HEK293 (cell line): ENCODE data around the gene S100A11.

Experiments used
- FEZF1 ChIP-seq: fragments of 450-650 bp; formaldehyde crosslinking; IDR thresholded peaks from 2 replicates; pipeline ENCODE4 v1.5.1; 2016; ENCODE audit warnings: missing biosample characterization, missing genetic modification characterization
- IKZF3 ChIP-seq: fragments of 450-650 bp; IDR thresholded peaks from 2 replicates; pipeline ENCODE4 v1.5.0; 2018; ENCODE audit warnings: missing biosample characterization, mild to moderate bottlenecking, missing genetic modification characterization, moderate library complexity
- KLF16 ChIP-seq: fragments of 450-650 bp; formaldehyde crosslinking; IDR thresholded peaks from 2 replicates; pipeline ENCODE4 v1.5.1; 2017; ENCODE audit warnings: missing biosample characterization, missing genetic modification characterization
- KLF8 ChIP-seq: fragments of 450-650 bp; formaldehyde crosslinking; IDR thresholded peaks from 2 replicates; pipeline ENCODE4 v1.5.1; 2016; ENCODE audit warnings: missing biosample characterization, missing genetic modification characterization
- OSR2 ChIP-seq: fragments of 450-650 bp; formaldehyde crosslinking; IDR thresholded peaks from 2 replicates; pipeline ENCODE4 v1.5.1; 2016; ENCODE audit warnings: missing biosample characterization, missing genetic modification characterization
- RBAK ChIP-seq: fragments of 450-650 bp; formaldehyde crosslinking; IDR thresholded peaks from 2 replicates; pipeline ENCODE4 v1.5.1; 2016; ENCODE audit warnings: missing biosample characterization, missing genetic modification characterization
- TSHZ1 ChIP-seq: fragments of 450-650 bp; formaldehyde crosslinking; IDR thresholded peaks from 2 replicates; pipeline ENCODE4 v1.5.1; 2016; ENCODE audit warnings: missing biosample characterization, missing genetic modification characterization, borderline replicate concordance
- YY2 ChIP-seq: fragments of 450-650 bp; formaldehyde crosslinking; IDR thresholded peaks from 2 replicates; pipeline ENCODE4 v1.5.1; 2016; ENCODE audit warnings: missing biosample characterization, missing genetic modification characterization
- ZBTB26 ChIP-seq: fragments of 450-650 bp; formaldehyde crosslinking; optimal IDR thresholded peaks from 2 replicates; pipeline ENCODE3; 2016; ENCODE audit warnings: missing biosample characterization, mild to moderate bottlenecking, missing genetic modification characterization
- ZNF10 ChIP-seq: fragments of 450-650 bp; formaldehyde crosslinking; IDR thresholded peaks from 2 replicates; pipeline ENCODE4 v1.5.1; 2017; ENCODE audit warnings: missing biosample characterization, missing genetic modification characterization
- ZNF121 ChIP-seq: fragments of 450-650 bp; formaldehyde crosslinking; IDR thresholded peaks from 2 replicates; pipeline ENCODE4 v1.5.1; 2016; ENCODE audit warnings: missing biosample characterization, missing genetic modification characterization
- ZNF148 ChIP-seq: fragments of 450-650 bp; formaldehyde crosslinking; IDR thresholded peaks from 2 replicates; pipeline ENCODE4 v1.5.0; 2017; ENCODE audit warnings: missing biosample characterization, missing genetic modification characterization, borderline replicate concordance
- ZNF155 ChIP-seq: fragments of 450-650 bp; formaldehyde crosslinking; IDR thresholded peaks from 2 replicates; pipeline ENCODE4 v1.5.1; 2016; ENCODE audit warnings: missing biosample characterization, missing genetic modification characterization
- ZNF157 ChIP-seq: fragments of 450-650 bp; formaldehyde crosslinking; IDR thresholded peaks from 2 replicates; pipeline ENCODE4 v1.5.1; 2016; ENCODE audit warnings: missing biosample characterization, missing genetic modification characterization
- ZNF2 ChIP-seq: fragments of 450-650 bp; formaldehyde crosslinking; IDR thresholded peaks from 2 replicates; pipeline ENCODE4 v1.5.1; 2016; ENCODE audit warnings: missing biosample characterization, missing genetic modification characterization
- ZNF214 ChIP-seq: fragments of 450-650 bp; formaldehyde crosslinking; IDR thresholded peaks from 2 replicates; pipeline ENCODE4 v1.5.1; 2017; ENCODE audit warnings: missing biosample characterization, mild to moderate bottlenecking, missing genetic modification characterization, borderline replicate concordance
- ZNF335 ChIP-seq: fragments of 450-650 bp; formaldehyde crosslinking; conservative IDR thresholded peaks from 2 replicates; pipeline ENCODE4 v1.5.1; 2016; ENCODE audit warnings: missing biosample characterization, missing genetic modification characterization
- ZNF350 ChIP-seq: fragments of 450-650 bp; formaldehyde crosslinking; IDR thresholded peaks from 2 replicates; pipeline ENCODE4 v1.5.0; 2017; ENCODE audit warnings: missing biosample characterization, mild to moderate bottlenecking, missing genetic modification characterization
- ZNF391 ChIP-seq: fragments of 450-650 bp; formaldehyde crosslinking; IDR thresholded peaks from 2 replicates; pipeline ENCODE4 v1.5.1; 2016; ENCODE audit warnings: low read depth, missing biosample characterization, missing genetic modification characterization, borderline replicate concordance
- ZNF426 ChIP-seq: fragments of 450-650 bp; formaldehyde crosslinking; IDR thresholded peaks from 2 replicates; pipeline ENCODE4 v1.5.1; 2017; ENCODE audit warnings: missing biosample characterization, missing genetic modification characterization, mild to moderate bottlenecking, inconsistent platforms, moderate library complexity
- ZNF529 ChIP-seq: fragments of 450-650 bp; formaldehyde crosslinking; IDR thresholded peaks from 2 replicates; pipeline ENCODE4 v1.5.1; 2017; ENCODE audit warnings: missing genetic modification characterization, missing biosample characterization; ENCODE audit not compliant: insufficient replicate concordance
- ZNF530 ChIP-seq: fragments of 450-650 bp; formaldehyde crosslinking; IDR thresholded peaks from 2 replicates; pipeline ENCODE4 v1.5.1; 2016; ENCODE audit warnings: low read depth, missing biosample characterization, missing genetic modification characterization
- ZNF549 ChIP-seq: fragments of 450-650 bp; IDR thresholded peaks from 2 replicates; pipeline ENCODE4 v1.5.1; 2018; ENCODE audit warnings: missing biosample characterization, missing genetic modification characterization, mild to moderate bottlenecking, inconsistent platforms, moderate library complexity
- ZNF555 ChIP-seq: fragments of 450-650 bp; formaldehyde crosslinking; conservative IDR thresholded peaks from 2 replicates; pipeline ENCODE4 v1.5.1; 2017; ENCODE audit warnings: missing biosample characterization, mild to moderate bottlenecking, missing genetic modification characterization, inconsistent platforms
- ZNF558 ChIP-seq: fragments of 450-650 bp; formaldehyde crosslinking; IDR thresholded peaks from 2 replicates; pipeline ENCODE4 v1.5.1; 2016; ENCODE audit warnings: missing biosample characterization, missing genetic modification characterization
- ZNF596 ChIP-seq: fragments of 450-650 bp; IDR thresholded peaks from 2 replicates; pipeline ENCODE4 v1.5.0; 2018; ENCODE audit warnings: missing biosample characterization, mild to moderate bottlenecking, missing genetic modification characterization, moderate library complexity
- ZNF626 ChIP-seq: fragments of 450-650 bp; sonication (Bioruptor Pico); formaldehyde crosslinking; IDR thresholded peaks from 2 replicates; pipeline ENCODE4 v1.5.1; 2018; ENCODE audit warnings: missing biosample characterization, missing genetic modification characterization, inconsistent platforms
- ZNF639 ChIP-seq: fragments of 450-650 bp; formaldehyde crosslinking; IDR thresholded peaks from 2 replicates; pipeline ENCODE4 v1.5.1; 2016; ENCODE audit warnings: missing biosample characterization, missing genetic modification characterization
- ZNF707 ChIP-seq: fragments of 450-650 bp; formaldehyde crosslinking; IDR thresholded peaks from 2 replicates; pipeline ENCODE4 v1.5.1; 2016; ENCODE audit warnings: missing biosample characterization, missing genetic modification characterization
- ZNF768 ChIP-seq: fragments of 450-650 bp; formaldehyde crosslinking; IDR thresholded peaks from 2 replicates; pipeline ENCODE4 v1.5.1; 2018; ENCODE audit warnings: missing biosample characterization, mild to moderate bottlenecking, missing genetic modification characterization
- ZSCAN18 ChIP-seq: fragments of 450-650 bp; formaldehyde crosslinking; IDR thresholded peaks from 2 replicates; pipeline ENCODE4 v1.5.1; 2016; ENCODE audit warnings: missing biosample characterization, missing genetic modification characterization

Gene S100A11

GRCh38 chr1:151992303-151993083 is 44.3 kb downstream of the S100A11 start (continued):
- TF ChIP-seq ZNF549 (tag by site-specific recombination), result no peak
- no peak for TF ChIP-seq ZNF626
- no peak for TF ChIP-seq RBAK (tag by site-specific recombination)
- peak; percentile 76; the same call in 1 of the 2 replicates for TF ChIP-seq IKZF3 (tag by site-specific recombination)
- no peak for TF ChIP-seq ZNF707
- TF ChIP-seq ZNF558 (tag by site-specific recombination), result no peak
- no peak for TF ChIP-seq YY2
- TF ChIP-seq FEZF1 (tag by site-specific recombination), result no peak
- TF ChIP-seq ZNF530 (tag by site-specific recombination), result no peak
- no peak for TF ChIP-seq ZNF426 (tag by site-specific recombination)
- TF ChIP-seq KLF16, result no peak
- no peak for TF ChIP-seq ZNF529
- TF ChIP-seq ZNF639 (tag by site-specific recombination), result no peak
- no peak for TF ChIP-seq ZNF121 (tag by site-specific recombination)
- no peak for TF ChIP-seq ZBTB26 (tag by site-specific recombination)
- TF ChIP-seq ZNF335 (tag by site-specific recombination), result peak; percentile 84; the same call in 1 of the 2 replicates
- peak; percentile 85 for TF ChIP-seq KLF8 (tag by site-specific recombination)
- TF ChIP-seq ZNF768 (tag by site-specific recombination), result no peak
- TF ChIP-seq ZNF10 (tag by site-specific recombination), result no peak
- 0 out of 2 replicates have a peak, but pooled peaks have one; percentile 4 for TF ChIP-seq TSHZ1 (tag by site-specific recombination)
- TF ChIP-seq ZNF148 (tag by site-specific recombination), result no peak
- TF ChIP-seq ZNF391 (tag by site-specific recombination), result no peak
- TF ChIP-seq ZNF157, result no peak
- no peak for TF ChIP-seq ZNF2
- no peak for TF ChIP-seq ZNF214 (tag by site-specific recombination)
- no peak for TF ChIP-seq ZSCAN18 (tag by site-specific recombination)
- peak; percentile 46; the same call in 1 of the 2 replicates for TF ChIP-seq OSR2 (tag by site-specific recombination)
- TF ChIP-seq ZNF555 (tag by site-specific recombination), result no peak
- TF ChIP-seq ZNF155, result no peak
- TF ChIP-seq ZNF350 (tag by site-specific recombination), result no peak
- no peak for TF ChIP-seq ZNF596 (tag by site-specific recombination)
